A549 (cell line): Measurements from ENCODE around the gene CMIP.

Source experiments
- EP300 ChIP-seq, 2 experiments: fragments of >200 bp; sonication (Bioruptor Twin); formaldehyde crosslinking; IDR thresholded peaks; 2 replicates in 1 of 2; 3 replicates in 1 of 2; pipeline ENCODE4 v1.6.1; 2016 to 2017
- ESRRA ChIP-seq: fragments of 150-350 bp; IDR thresholded peaks from 2 replicates; pipeline ENCODE4 v1.6.1; 2014; ENCODE audit warnings: mild to moderate bottlenecking, low read length, borderline replicate concordance
- MYC ChIP-seq: IDR thresholded peaks from 2 replicates; pipeline ENCODE4 v1.6.1; 2012; ENCODE audit warnings: mild to moderate bottlenecking, inconsistent platforms, low read length, improper control_type of control experiment, borderline replicate concordance
- NFE2L2 ChIP-seq: fragments of 150-350 bp; conservative IDR thresholded peaks from 2 replicates; pipeline ENCODE4 v1.6.1; 2014; ENCODE audit warnings: low read length
- POLR2A ChIP-seq: IDR thresholded peaks from 2 replicates; pipeline ENCODE4 v1.6.1; 2012; ENCODE audit warnings: mild to moderate bottlenecking, low read length
- TF ChIP-seq, protein P1 (sequence below): fragments of >200 bp; sonication (Bioruptor Twin); formaldehyde crosslinking; IDR thresholded peaks from 3 replicates; pipeline ENCODE4 v1.5.1; 2016
- TF ChIP-seq, protein P2 (sequence below): fragments of 250-450 bp; sonication (Bioruptor Pico); IDR thresholded peaks from 2 replicates; pipeline ENCODE4 v1.5.0; 2021; ENCODE audit warnings: mild to moderate bottlenecking, moderate library complexity, borderline replicate concordance
- TF ChIP-seq, protein P3 (sequence below): fragments of 150-350 bp; IDR thresholded peaks from 2 replicates; pipeline ENCODE4 v1.6.1; 2014; ENCODE audit warnings: low read depth, mild to moderate bottlenecking, low read length

DNA sequence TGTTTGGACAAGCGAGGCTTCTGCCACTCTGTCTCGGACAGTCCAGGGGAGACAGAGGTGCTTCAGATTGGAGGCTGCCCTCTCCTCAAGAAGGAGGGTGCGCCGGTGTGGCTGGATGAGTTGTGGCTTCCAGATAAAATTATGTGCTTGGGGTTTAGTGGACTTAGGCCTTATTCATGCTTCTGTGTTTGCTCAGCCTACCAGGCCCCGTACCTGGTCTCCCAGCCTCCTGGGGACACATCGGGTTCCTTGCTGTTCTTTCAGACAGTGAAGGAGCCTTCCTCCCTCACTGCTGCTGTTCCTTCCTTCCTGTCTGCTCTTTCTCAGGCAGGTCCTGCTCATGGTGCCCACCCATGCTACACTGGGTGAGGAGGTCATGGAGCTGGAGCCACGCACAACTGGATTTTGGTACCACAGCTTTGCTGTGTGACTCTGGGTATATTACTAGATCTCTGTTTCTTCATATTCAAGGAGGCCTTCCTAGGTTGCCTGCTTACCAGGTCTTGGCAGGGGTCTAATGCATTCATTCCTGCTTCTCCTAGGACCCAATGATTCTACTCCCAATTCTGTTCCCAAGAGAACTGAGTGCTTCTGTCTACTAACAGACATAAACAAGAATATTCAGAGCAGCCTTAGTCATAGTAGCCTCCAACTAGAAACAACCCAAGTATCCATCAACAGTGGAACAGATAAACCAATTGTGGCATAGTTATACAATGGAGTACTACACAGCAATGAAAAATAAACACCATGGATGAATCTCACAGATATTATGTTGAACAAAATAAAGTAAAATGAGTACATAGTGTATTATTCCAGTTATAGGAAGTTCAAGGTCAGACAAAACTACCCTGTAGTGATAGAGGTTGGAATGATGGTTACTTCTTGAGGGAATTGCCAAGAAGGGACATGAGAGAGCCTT lies 121.7 kb downstream of the CMIP start:
- TF ChIP-seq, protein P1, sequence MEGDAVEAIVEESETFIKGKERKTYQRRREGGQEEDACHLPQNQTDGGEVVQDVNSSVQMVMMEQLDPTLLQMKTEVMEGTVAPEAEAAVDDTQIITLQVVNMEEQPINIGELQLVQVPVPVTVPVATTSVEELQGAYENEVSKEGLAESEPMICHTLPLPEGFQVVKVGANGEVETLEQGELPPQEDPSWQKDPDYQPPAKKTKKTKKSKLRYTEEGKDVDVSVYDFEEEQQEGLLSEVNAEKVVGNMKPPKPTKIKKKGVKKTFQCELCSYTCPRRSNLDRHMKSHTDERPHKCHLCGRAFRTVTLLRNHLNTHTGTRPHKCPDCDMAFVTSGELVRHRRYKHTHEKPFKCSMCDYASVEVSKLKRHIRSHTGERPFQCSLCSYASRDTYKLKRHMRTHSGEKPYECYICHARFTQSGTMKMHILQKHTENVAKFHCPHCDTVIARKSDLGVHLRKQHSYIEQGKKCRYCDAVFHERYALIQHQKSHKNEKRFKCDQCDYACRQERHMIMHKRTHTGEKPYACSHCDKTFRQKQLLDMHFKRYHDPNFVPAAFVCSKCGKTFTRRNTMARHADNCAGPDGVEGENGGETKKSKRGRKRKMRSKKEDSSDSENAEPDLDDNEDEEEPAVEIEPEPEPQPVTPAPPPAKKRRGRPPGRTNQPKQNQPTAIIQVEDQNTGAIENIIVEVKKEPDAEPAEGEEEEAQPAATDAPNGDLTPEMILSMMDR: no peak
- TF ChIP-seq, protein P2, sequence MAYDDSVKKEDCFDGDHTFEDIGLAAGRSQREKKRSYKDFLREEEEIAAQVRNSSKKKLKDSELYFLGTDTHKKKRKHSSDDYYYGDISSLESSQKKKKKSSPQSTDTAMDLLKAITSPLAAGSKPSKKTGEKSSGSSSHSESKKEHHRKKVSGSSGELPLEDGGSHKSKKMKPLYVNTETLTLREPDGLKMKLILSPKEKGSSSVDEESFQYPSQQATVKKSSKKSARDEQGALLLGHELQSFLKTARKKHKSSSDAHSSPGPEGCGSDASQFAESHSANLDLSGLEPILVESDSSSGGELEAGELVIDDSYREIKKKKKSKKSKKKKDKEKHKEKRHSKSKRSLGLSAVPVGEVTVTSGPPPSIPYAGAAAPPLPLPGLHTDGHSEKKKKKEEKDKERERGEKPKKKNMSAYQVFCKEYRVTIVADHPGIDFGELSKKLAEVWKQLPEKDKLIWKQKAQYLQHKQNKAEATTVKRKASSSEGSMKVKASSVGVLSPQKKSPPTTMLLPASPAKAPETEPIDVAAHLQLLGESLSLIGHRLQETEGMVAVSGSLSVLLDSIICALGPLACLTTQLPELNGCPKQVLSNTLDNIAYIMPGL (CRISPR knock-in tag): no peak
- no peak for TF ChIP-seq EP300 (IDR thresholded peaks at IDR 0.05)
- no peak for TF ChIP-seq MYC
- TF ChIP-seq, protein P3, sequence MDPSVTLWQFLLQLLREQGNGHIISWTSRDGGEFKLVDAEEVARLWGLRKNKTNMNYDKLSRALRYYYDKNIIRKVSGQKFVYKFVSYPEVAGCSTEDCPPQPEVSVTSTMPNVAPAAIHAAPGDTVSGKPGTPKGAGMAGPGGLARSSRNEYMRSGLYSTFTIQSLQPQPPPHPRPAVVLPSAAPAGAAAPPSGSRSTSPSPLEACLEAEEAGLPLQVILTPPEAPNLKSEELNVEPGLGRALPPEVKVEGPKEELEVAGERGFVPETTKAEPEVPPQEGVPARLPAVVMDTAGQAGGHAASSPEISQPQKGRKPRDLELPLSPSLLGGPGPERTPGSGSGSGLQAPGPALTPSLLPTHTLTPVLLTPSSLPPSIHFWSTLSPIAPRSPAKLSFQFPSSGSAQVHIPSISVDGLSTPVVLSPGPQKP: no peak
- no peak for TF ChIP-seq POLR2A
- no peak for TF ChIP-seq ESRRA
- TF ChIP-seq NFE2L2: no peak
